Esophagus squamous epithelium (tissue), 4 donors: ENCODE results near the gene ZNF230.

ENCODE experiments used
- POLR2A ChIP-seq, 4 donors: fragments of 450-650 bp; IDR thresholded peaks; one replicate each; pipeline ENCODE4 v1.6.1; 2017; ENCODE audit warnings: antibody characterized with exemption in 4 of 4, mild to moderate bottlenecking in 4 of 4, moderate library complexity in 3 of 4
- TF ChIP-seq, protein P1 (sequence below), 6 experiments: fragments of 450-650 bp in 4 of 6; fragments of 200-600 bp in 2 of 6; sonication (generic) in 2 of 6; IDR thresholded peaks; one replicate each; pipeline ENCODE4 v1.5.1; 2016 to 2019; ENCODE audit warnings: antibody characterized with exemption in 6 of 6, mild to moderate bottlenecking in 4 of 6, moderate library complexity in 4 of 6

DNA sequence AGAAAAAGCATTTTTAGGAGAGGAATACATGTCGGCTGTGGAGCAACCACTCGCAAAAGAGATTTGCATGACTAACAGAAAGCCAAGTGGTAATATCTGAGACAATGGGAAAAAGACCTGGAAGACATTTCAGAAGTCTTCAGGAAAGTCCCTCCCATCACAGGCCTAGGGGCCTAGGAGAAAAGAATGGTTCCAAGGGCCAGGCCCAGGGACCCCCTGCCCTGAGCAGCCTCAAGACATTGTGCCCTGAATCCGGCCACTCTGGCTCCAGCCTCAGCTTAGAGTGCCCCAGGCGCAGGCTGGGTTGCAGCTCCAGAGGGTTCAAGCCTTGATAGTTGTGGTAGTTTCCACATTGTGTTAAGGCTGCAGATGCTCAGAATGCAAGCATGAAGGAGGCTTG is 42.3 kb upstream of the ZNF230 start:
- TF ChIP-seq, protein P1, sequence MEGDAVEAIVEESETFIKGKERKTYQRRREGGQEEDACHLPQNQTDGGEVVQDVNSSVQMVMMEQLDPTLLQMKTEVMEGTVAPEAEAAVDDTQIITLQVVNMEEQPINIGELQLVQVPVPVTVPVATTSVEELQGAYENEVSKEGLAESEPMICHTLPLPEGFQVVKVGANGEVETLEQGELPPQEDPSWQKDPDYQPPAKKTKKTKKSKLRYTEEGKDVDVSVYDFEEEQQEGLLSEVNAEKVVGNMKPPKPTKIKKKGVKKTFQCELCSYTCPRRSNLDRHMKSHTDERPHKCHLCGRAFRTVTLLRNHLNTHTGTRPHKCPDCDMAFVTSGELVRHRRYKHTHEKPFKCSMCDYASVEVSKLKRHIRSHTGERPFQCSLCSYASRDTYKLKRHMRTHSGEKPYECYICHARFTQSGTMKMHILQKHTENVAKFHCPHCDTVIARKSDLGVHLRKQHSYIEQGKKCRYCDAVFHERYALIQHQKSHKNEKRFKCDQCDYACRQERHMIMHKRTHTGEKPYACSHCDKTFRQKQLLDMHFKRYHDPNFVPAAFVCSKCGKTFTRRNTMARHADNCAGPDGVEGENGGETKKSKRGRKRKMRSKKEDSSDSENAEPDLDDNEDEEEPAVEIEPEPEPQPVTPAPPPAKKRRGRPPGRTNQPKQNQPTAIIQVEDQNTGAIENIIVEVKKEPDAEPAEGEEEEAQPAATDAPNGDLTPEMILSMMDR (IDR thresholded peaks at IDR 0.05), result no peak
- no peak for TF ChIP-seq POLR2A (IDR thresholded peaks at IDR 0.05)
